ENCODE measurements around the gene PAIP2B. TPM values are rescaled to one million over a fixed set of nuclear protein-coding genes. Genes with fewer than 3 reads are reported as not detected.
"Not testable (repeated sequence)": the region's sequence is repeated elsewhere in the genome, so short reads cannot be mapped to it uniquely, and the experiment has no call there.

PAIP2B gene
- total and polyA plus RNA-seq, 2 donors (not counting 1 experiment from before 2014, with no cell fraction given), result 0.22 to 1.2 TPM

DNA sequence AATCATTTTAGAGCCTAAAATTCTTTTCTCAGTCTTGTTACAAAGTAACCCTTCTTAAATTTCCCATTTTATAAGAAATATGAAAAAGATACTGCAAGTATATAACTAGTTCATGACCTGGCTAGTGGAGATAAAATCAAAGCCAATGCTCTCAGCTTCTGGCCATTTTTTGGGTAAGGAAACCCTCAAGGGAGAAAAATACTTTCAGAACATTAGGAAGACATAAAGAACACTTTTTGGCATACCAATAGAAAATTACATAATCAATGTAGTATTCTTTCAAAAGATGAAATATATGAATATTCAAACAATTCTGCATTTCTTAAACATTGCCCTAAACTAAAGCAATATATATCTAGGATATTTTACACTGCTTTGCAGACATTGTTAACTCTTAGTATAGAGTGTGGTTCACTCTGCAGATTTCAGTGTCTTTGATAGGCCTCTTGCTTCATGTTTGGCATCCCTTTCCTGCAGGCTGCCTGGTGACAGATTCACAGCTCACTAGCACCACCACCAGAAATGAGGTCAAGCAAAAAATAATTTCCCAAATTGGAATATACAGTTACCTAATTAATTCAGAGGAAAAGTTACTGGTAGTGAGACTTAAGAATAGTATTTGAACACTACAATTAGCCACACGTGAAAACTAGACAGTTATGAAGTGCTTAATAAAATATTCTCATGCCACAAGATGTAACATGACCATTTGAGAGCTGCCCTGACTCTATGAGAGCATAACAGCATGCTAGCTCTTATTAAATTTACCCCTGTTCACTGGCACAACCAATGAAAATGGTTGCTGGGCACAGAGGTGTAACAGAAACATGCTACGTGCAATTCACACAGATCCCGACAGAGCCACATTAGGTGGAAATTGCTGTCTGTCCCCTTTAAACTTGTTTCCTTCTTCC is 36.0 kb downstream of the PAIP2B start:
- no peak for TF ChIP-seq EZH2 (IDR thresholded peaks at IDR 0.05; ENCODE audit: low read length, missing control alignments)
- TF ChIP-seq, protein P1, sequence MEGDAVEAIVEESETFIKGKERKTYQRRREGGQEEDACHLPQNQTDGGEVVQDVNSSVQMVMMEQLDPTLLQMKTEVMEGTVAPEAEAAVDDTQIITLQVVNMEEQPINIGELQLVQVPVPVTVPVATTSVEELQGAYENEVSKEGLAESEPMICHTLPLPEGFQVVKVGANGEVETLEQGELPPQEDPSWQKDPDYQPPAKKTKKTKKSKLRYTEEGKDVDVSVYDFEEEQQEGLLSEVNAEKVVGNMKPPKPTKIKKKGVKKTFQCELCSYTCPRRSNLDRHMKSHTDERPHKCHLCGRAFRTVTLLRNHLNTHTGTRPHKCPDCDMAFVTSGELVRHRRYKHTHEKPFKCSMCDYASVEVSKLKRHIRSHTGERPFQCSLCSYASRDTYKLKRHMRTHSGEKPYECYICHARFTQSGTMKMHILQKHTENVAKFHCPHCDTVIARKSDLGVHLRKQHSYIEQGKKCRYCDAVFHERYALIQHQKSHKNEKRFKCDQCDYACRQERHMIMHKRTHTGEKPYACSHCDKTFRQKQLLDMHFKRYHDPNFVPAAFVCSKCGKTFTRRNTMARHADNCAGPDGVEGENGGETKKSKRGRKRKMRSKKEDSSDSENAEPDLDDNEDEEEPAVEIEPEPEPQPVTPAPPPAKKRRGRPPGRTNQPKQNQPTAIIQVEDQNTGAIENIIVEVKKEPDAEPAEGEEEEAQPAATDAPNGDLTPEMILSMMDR (conservative IDR thresholded peaks at IDR 0.05 in 1 of 2, IDR thresholded peaks at IDR 0.05 in 1 of 2; ENCODE audit: low read depth in 1 of 2, low read length in 2 of 2), result peak; percentile 7 to 36
- Histone ChIP-seq H4K20me1 (ENCODE audit: control insufficient read depth, extremely low read depth, insufficient read depth, low read length) (no peaks in the 10 kb centered on the region), H3K4me3 (replicated peaks in 1 of 4; ENCODE audit: control extremely low read depth in 1 of 4, insufficient read depth in 1 of 4, low read depth in 3 of 4, low read length in 4 of 4) (no peak overlapping the region), H3K9ac (ENCODE audit: insufficient read depth, low read length) (no peak overlapping the region), H3K36me3 (ENCODE audit: control insufficient read depth, insufficient read depth, low read length) (no peaks in the 10 kb centered on the region), H3K4me2 (ENCODE audit: extremely low read depth, insufficient read depth, low read length) (no peak overlapping the region), H3K27me3 (ENCODE audit: control insufficient read depth, insufficient read depth, low read length) (peaks cover 3% of the 10 kb centered on the region), H3K9me3 (ENCODE audit: control insufficient read depth, insufficient read depth, low read depth, low read length) (no peaks in the 10 kb centered on the region), H3K79me2 (ENCODE audit: control insufficient read depth, insufficient read depth, low read length) (no peaks in the 10 kb centered on the region), H3K4me1 (ENCODE audit: control insufficient read depth, extremely low read depth, insufficient read depth, low read length) (no peaks in the 10 kb centered on the region), H2AFZ (ENCODE audit: low read length) (no peak overlapping the region), H3K27ac (ENCODE audit: insufficient read depth, low read length) (no peak overlapping the region)
- peak; percentile 10 to 33 for DNase-seq (ENCODE audit: low read depth in 2 of 2)

DNA sequence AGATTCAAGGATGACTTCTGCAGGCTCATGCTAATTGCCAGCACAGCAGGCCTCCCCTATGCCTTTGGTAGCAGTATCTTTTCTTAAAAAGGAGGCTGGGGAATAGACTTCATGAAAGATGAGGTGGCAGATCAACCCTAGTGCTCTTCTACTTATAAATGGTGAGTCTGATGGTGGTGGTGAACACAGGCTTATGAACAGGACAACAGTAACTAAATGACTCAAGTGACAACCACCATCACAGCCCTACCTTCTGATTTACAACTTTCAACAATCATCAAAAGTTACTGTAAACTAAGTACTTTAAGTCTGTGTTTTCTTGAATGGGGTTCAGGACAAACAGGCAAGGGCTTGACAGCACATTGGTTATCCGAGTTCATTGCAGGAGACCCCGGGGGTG is 39.3 kb downstream of the PAIP2B start:
- Histone ChIP-seq H3K27ac (ENCODE audit: insufficient read depth, low read length) (no peak overlapping the region), H3K4me3 (replicated peaks in 1 of 4; ENCODE audit: control extremely low read depth in 1 of 4, insufficient read depth in 1 of 4, low read depth in 3 of 4, low read length in 4 of 4) (no peak overlapping the region), H3K9me3 (ENCODE audit: control insufficient read depth, insufficient read depth, low read depth, low read length) (no peaks in the 10 kb centered on the region), H2AFZ (ENCODE audit: low read length) (no peak overlapping the region), H3K79me2 (ENCODE audit: control insufficient read depth, insufficient read depth, low read length) (no peaks in the 10 kb centered on the region), H3K4me2 (ENCODE audit: extremely low read depth, insufficient read depth, low read length) (no peak overlapping the region), H3K4me1 (ENCODE audit: control insufficient read depth, extremely low read depth, insufficient read depth, low read length) (no peaks in the 10 kb centered on the region), H3K9ac (ENCODE audit: insufficient read depth, low read length) (no peak overlapping the region), H4K20me1 (ENCODE audit: control insufficient read depth, extremely low read depth, insufficient read depth, low read length) (no peaks in the 10 kb centered on the region), H3K36me3 (ENCODE audit: control insufficient read depth, insufficient read depth, low read length) (no peaks in the 10 kb centered on the region), H3K27me3 (ENCODE audit: control insufficient read depth, insufficient read depth, low read length) (peaks cover 3% of the 10 kb centered on the region)
- DNase-seq (ENCODE audit: low read depth in 2 of 2), result no peak
- no peak for TF ChIP-seq EZH2 (IDR thresholded peaks at IDR 0.05; ENCODE audit: low read length, missing control alignments)
- TF ChIP-seq, protein P1 (conservative IDR thresholded peaks at IDR 0.05 in 1 of 2, IDR thresholded peaks at IDR 0.05 in 1 of 2; ENCODE audit: low read depth in 1 of 2, low read length in 2 of 2), result no peak

- H3K79me2 ChIP-seq (ENCODE audit: control insufficient read depth, insufficient read depth, low read length), result no peaks in the 10 kb centered on the region
- H4K20me1 ChIP-seq (ENCODE audit: control insufficient read depth, extremely low read depth, insufficient read depth, low read length), result no peaks in the 10 kb centered on the region
- H3K36me3 ChIP-seq (ENCODE audit: control insufficient read depth, insufficient read depth, low read length), result no peaks in the 10 kb centered on the region
- TF ChIP-seq, protein P1 (conservative IDR thresholded peaks at IDR 0.05 in 1 of 2, IDR thresholded peaks at IDR 0.05 in 1 of 2; ENCODE audit: low read depth in 1 of 2, low read length in 2 of 2), result no peak
- no peak for TF ChIP-seq EZH2 (IDR thresholded peaks at IDR 0.05; ENCODE audit: low read length, missing control alignments)
- H2AFZ ChIP-seq (ENCODE audit: low read length), result no peak overlapping the region
- no peak overlapping the region for H3K4me3 ChIP-seq (replicated peaks in 1 of 4; ENCODE audit: control extremely low read depth in 1 of 4, insufficient read depth in 1 of 4, low read depth in 3 of 4, low read length in 4 of 4)
- no peak overlapping the region for H3K27ac ChIP-seq (ENCODE audit: insufficient read depth, low read length)
- DNase-seq (ENCODE audit: low read depth in 2 of 2), result no peak
- no peak overlapping the region for H3K9ac ChIP-seq (ENCODE audit: insufficient read depth, low read length)
- peaks cover 3% of the 10 kb centered on the region for H3K27me3 ChIP-seq (ENCODE audit: control insufficient read depth, insufficient read depth, low read length)
- no peaks in the 10 kb centered on the region for H3K4me1 ChIP-seq (ENCODE audit: control insufficient read depth, extremely low read depth, insufficient read depth, low read length)
- no peaks in the 10 kb centered on the region for H3K9me3 ChIP-seq (ENCODE audit: control insufficient read depth, insufficient read depth, low read depth, low read length)
- H3K4me2 ChIP-seq (ENCODE audit: extremely low read depth, insufficient read depth, low read length), result no peak overlapping the region
Observed at GRCh38 chr2:71186973-71187372, 39.9 kb downstream of the PAIP2B start.

GRCh38 chr2:71183306-71184115 is 43.4 kb downstream of the PAIP2B start:
- peak overlapping the region in 1 of 4 experiments; percentile 10 for H3K4me3 ChIP-seq (replicated peaks in 1 of 4; ENCODE audit: control extremely low read depth in 1 of 4, insufficient read depth in 1 of 4, low read depth in 3 of 4, low read length in 4 of 4)
- H3K9me3 ChIP-seq (ENCODE audit: control insufficient read depth, insufficient read depth, low read depth, low read length); H3K36me3 ChIP-seq (ENCODE audit: control insufficient read depth, insufficient read depth, low read length); H3K27me3 ChIP-seq (ENCODE audit: control insufficient read depth, insufficient read depth, low read length); H3K9ac ChIP-seq (ENCODE audit: insufficient read depth, low read length); H3K4me1 ChIP-seq (ENCODE audit: control insufficient read depth, extremely low read depth, insufficient read depth, low read length); H2AFZ ChIP-seq (ENCODE audit: low read length); H4K20me1 ChIP-seq (ENCODE audit: control insufficient read depth, extremely low read depth, insufficient read depth, low read length); H3K79me2 ChIP-seq (ENCODE audit: control insufficient read depth, insufficient read depth, low read length); H3K27ac ChIP-seq (ENCODE audit: insufficient read depth, low read length); H3K4me2 ChIP-seq (ENCODE audit: extremely low read depth, insufficient read depth, low read length): not testable (repeated sequence)
- DNase-seq (ENCODE audit: low read depth in 2 of 2), result peak in 1 of 2 donors; percentile 9

Measured in fibroblast of lung (primary cell).